WERI-Rb-1 (cell line): Measurements from ENCODE around the gene ITGB7.

Experiments
- DNase-seq: peaks from one replicate; pipeline ENCODE4 v3.0.0-alpha.2; 2020
- H3K27ac ChIP-seq: fragments of 250-450 bp; sonication (Bioruptor Pico); 2 replicates; pipeline ENCODE4 v1.5.1; 2020; ENCODE audit warnings: mild to moderate bottlenecking, moderate library complexity
- H3K27me3 ChIP-seq: fragments of 250-450 bp; sonication (Bioruptor Pico); 2 replicates; pipeline ENCODE4 v1.5.1; 2021; ENCODE audit warnings: mild to moderate bottlenecking, low read depth, moderate library complexity; ENCODE audit not compliant: insufficient read depth, severe bottlenecking
- H3K36me3 ChIP-seq: fragments of 250-450 bp; sonication (Bioruptor Pico); 2 replicates; pipeline ENCODE4 v1.5.1; 2020; ENCODE audit warnings: mild to moderate bottlenecking, moderate library complexity
- H3K4me3 ChIP-seq: 2 replicates; pipeline ENCODE4 v1.5.1; 2011; ENCODE audit warnings: low read depth, mild to moderate bottlenecking, control low read depth, low read length
- H3K9me3 ChIP-seq: fragments of 250-450 bp; sonication (Bioruptor Pico); 2 replicates; pipeline ENCODE4 v1.5.1; 2021; ENCODE audit warnings: mild to moderate bottlenecking, moderate library complexity; ENCODE audit not compliant: severe bottlenecking
- CTCF ChIP-seq: IDR thresholded peaks from 2 replicates; pipeline ENCODE4 v1.5.1; 2011; ENCODE audit warnings: low read depth, mild to moderate bottlenecking, control low read depth, inconsistent platforms, low read length

ITGB7 gene

GRCh38 chr12:53207042-53207441 lies at the start of gene ITGB7:
TSS of gene ITGB7 (minus strand) at chr12:53207251. CDS start at chr12:53200443, 6,808 bp downstream.
- Histone ChIP-seq H3K36me3 (peaks cover 2% of the 10 kb centered on the region; the same call in 1 of the 2 replicates), H3K27me3 (no peaks in the 10 kb centered on the region), H3K4me3 (no peak within 1 kb of the TSS), H3K9me3 (no peaks in the 10 kb centered on the region), H3K27ac (no peak within 1 kb of the TSS)
- no peak for TF ChIP-seq CTCF
- no peak for DNase-seq

- DNase-seq: no peak
- H3K4me3 ChIP-seq: no peak overlapping the region
- H3K9me3 ChIP-seq: no peaks in the 10 kb centered on the region
- H3K27me3 ChIP-seq: no peaks in the 10 kb centered on the region
- H3K36me3 ChIP-seq: peaks cover 12% of the 10 kb centered on the region
- TF ChIP-seq CTCF: no peak
- no peak overlapping the region for H3K27ac ChIP-seq
These were observed 48.9 kb upstream of the ITGB7 start for GRCh38 chr12:53255996-53256395.

- DNase-seq: no peak
- Histone ChIP-seq H3K9me3 (no peaks in the 10 kb centered on the region), H3K4me3 (no peak overlapping the region), H3K27me3 (no peaks in the 10 kb centered on the region), H3K27ac (no peak overlapping the region), H3K36me3 (peaks cover 12% of the 10 kb centered on the region)
- TF ChIP-seq CTCF: no peak
These were observed 47.9 kb upstream of the ITGB7 start for GRCh38 chr12:53254816-53255545.

- DNase-seq: no peak
- no peaks in the 10 kb centered on the region for H3K9me3 ChIP-seq
- H3K27me3 ChIP-seq: no peaks in the 10 kb centered on the region
- TF ChIP-seq CTCF: no peak
- no peak overlapping the region for H3K27ac ChIP-seq
- peaks cover 12% of the 10 kb centered on the region for H3K36me3 ChIP-seq
- H3K4me3 ChIP-seq: no peak overlapping the region
These were observed 46.2 kb upstream of the ITGB7 start for GRCh38 chr12:53253298-53253697.

- Histone ChIP-seq H3K27ac (peak overlapping the region; percentile 92), H3K9me3 (no peaks in the 10 kb centered on the region), H3K4me3 (peak overlapping the region; percentile 64), H3K27me3 (no peaks in the 10 kb centered on the region), H3K36me3 (peaks cover 12% of the 10 kb centered on the region)
- DNase-seq: no peak
- no peak; the same call in 1 of the 2 replicates for TF ChIP-seq CTCF
These were observed 45.4 kb upstream of the ITGB7 start for GRCh38 chr12:53252349-53252916.
